Stromal cell of bone marrow (primary cell): ENCODE results near the gene SPTBN1.

Experiments used
- DNase-seq: peaks from one replicate; pipeline ENCODE4 v3.0.0-alpha.2; 2012; ENCODE audit warnings: low read depth

Gene SPTBN1

DNA sequence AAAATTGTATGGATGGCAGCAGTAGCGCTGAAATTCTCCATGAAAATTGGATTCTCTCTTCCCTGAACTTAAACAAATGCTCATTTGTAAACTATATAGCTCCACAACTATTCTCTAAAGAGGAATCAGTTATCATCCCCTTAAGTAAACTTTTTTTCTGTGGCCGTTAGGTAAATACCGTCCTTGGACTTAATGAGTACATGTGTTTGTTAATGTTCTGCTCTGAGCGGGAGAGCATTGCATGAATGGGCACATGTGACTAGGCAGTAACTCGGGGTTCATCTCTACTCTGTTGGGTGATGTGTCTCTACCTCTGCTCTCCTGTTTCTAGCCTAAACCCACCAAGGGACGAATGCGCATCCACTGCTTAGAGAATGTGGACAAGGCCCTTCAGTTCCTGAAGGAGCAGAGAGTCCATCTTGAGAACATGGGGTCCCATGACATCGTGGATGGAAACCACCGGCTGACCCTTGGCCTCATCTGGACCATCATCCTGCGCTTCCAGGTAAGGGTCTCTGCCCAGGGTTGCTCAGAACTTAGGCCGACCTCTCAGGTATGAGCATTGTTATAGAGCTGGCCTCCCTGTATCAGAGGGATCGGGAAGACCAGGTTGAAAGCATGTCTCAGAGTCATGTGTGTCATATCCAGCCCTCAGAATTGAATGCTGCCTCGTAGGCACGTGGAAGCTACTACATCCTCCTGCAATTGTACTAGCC is 155.9 kb downstream of the SPTBN1 start:
- no peak for DNase-seq

DNA sequence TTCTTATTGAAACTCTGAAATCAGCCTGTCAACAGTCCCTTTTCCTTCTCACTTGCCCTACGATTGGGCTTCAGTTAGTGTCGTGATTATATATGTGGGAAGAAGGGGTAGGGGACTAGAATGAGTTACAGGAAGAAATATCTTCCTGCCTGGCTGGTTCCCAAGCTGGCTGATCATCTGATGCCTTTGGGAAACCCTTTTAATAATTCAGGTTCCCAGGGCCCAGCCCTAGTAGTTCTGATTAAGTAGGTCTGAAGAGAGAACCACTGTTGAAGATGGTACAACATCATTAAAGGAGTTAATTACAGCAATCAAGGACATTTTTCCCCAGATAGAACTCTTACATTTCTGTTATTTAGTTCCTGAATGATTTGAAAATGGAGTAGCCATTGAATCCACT is 157.3 kb downstream of the SPTBN1 start:
- DNase-seq, result no peak

DNA sequence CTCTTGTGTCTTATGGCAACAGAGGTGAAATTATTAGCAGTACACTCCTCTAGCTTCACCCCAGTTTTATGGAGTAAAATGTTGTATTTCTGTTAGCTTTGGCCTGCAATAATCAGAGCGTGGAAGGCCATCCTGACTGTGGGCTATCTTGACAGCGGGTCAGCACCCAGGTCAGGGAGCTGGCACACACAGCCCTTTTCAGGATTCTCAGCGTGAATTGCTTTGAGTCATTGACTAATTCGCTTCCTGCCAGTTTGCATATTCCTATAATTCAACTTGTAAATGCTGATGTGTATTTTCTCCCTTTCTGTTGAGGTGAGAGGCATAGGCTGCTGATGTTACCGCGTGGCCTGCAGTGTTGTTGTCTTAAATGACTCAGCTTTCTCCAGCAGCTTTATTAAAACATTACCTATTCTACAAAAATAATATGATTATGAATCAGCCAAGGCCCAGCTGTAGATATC is 157.7 kb downstream of the SPTBN1 start:
- no peak for DNase-seq

DNA sequence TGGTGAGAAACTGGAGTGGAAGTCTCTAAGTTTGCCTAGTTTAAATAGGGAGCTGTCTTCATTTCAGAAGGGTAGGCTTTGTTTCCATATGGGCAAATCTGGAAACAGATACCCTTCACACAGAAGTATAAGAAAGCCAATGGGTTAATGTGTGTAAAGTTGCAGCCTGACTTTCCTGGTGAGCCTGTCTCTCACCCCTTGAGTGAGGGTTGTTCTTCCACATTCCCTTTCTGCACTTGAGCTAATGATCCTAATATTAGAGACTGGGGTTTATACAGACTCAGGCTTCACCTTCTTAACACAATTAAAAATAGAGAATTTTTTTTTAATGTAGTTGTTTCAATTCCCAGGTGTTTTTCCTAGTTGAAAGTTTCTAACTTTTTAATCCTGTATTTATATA is 158.7 kb downstream of the SPTBN1 start:
- no peak for DNase-seq

DNA sequence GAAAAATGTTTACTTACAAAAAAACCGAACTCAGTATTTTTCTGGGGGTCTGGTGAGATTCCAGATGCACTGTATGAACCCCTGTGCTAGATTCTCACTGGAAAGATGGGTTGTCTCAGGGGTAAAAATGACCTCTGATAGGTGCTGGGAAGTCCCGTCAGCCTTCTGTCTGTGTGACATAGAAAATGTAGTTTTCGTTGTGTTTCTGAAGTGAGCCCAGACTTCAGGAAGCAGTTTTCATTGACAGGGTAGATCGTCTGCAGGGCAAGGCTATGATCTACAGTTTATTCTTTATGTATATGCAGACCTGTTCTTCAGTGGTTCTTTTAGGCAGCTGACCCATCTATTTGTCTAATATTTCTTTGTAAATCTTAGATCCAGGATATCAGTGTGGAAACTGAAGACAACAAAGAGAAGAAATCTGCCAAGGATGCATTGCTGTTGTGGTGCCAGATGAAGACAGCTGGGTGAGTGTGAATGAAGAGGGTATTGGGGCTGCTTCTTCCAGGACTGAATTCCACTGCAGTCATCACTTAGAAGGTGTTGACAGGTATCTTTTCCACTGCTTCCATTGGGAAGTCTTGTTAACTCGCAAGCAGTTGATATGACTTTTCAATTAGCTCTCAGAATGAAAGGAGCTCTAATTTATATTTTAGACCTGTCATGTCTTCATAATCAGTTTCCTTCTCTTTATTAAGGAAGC is 159.9 kb downstream of the SPTBN1 start:
- DNase-seq, result no peak

DNA sequence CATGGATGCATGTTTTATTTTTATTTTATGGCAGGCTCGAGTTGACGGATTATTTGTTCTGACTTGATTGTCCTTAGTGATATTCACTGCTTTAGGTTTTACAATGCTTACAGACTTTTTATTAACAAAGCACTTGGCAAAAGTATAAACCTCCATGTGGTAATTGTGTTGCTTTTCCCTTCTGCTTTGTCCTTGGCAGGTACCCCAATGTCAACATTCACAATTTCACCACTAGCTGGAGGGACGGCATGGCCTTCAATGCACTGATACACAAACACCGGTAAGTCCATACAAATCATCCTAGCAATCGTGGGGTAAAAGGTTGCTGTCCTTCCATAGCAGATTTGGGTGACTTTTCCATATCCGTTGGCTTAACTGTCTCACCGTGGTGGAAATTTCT is 161.3 kb downstream of the SPTBN1 start:
- DNase-seq, result no peak

DNA sequence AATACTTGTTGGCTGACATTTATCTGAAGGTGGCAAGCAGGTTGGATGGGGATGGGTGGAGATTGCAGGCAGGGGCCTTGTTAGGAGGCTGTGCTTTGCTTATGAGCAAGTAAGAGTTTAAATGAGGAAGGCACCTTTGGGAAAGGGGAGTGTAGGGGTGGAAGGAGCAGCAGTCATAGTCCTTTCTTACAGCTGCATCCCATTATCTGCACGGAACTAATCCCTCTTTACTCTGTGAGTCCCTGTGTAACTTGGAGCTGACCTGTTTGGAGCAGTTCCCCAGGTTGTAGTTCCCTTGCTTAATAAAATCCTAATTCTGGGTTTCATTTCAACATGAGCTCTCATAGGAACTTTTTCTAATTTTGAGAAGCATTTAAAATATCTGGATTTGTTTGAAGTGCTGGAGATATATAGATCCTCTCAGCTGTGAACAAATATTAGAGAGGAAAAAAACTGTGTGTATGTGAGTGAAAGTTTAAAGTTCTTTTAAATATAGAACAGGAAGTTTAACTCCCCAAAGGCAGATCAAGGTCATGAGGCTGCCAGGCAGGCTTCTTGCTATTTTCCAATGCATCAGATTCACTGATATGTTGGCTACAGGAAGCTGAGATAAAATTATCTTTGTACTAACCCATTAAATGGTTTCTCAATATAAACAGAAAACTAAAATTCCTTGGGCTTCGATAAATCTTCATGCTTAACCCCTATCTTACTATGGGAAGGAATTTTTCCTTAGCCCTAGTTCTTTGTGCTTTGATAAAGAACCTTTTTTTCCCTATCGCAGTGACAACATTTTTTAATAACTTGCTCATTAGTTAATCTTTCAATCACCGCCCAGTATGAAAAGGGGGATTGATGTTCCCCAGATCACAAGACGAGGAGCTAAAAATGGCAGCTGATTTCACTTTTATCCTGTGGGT is 162.8 kb downstream of the SPTBN1 start:
- DNase-seq, result no peak

DNA sequence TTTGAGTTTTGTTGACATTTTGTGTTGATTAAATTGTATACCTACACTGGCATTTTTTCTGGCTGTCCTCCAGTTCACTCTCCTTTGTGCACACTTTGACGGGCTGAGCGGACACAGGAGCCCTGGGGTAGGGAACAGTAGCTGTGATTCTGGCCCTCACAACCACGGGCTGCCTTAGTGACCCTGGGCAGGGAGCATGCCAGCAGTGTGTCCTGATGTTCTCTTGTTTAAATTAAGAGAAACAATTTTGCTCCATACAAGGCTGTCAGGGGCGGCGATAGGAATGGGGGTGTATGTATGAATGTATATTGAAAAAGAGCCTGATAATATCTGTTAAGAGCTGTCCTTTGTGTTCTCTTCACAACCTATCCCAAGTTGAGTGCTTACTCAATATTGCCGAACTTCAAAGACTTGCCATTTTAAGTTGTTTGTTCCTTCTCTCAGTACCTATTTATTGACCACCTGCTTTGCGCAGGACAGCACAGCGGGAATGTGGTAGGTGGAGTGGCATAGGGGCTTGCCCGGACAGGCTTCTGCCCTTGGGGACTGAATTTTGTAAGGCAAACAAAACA is 163.6 kb downstream of the SPTBN1 start:
- no peak for DNase-seq

DNA sequence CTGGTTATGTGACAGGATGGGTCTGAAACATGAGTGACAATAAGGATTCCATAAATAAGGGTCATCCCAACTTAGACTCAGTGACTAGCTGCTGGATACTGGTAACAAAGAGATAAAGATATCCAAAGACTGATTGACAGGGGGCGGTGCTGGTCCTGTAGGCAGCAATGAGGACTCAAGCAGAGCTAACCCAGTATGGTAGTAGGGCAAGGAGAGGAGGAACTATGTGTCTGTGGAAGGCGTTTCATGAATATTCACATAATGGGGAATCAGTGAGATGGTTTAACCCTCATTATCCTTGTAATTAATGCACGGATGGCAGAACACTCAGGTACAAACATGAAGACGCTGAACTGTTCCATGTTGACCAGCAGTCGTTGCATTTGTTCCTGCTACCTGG is 164.8 kb downstream of the SPTBN1 start:
- no peak for DNase-seq

DNA sequence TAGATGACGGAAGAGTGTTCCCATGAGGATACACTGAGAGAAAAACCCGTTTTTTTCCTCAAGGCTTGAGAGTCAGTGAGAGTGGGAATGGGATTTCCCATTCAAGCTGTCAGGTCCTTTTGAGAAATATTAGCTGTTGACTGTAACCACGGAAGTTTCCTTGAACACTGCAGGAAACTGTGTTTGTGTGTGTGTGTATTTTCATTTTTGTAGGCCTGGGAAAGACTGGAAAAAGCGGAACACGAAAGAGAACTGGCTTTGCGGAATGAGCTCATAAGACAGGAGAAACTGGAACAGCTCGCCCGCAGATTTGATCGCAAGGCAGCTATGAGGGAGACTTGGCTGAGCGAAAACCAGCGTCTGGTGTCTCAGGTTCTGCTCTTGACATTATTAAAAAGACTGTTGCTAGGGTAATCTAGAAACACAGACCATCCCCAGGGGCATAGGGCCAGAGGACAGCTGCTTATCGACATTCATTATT is 168.5 kb downstream of the SPTBN1 start:
- no peak for DNase-seq

DNA sequence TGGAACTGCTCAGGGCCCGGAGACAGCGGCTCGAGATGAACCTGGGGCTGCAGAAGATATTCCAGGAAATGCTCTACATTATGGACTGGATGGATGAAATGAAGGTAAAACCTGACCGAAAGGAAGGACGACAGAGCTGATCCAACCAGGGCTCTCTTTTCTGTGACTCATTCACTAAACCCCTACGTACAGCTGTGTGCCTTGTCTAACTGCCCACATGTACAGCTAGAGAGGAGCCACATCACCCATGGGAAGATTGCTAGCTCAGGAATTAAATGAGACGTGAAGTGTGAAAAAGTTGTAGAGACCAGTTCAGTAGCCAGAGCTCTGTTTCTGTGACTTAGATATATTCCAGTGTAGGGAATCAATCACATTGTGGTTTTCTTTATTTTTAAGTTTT is 170.0 kb downstream of the SPTBN1 start:
- DNase-seq, result no peak

DNA sequence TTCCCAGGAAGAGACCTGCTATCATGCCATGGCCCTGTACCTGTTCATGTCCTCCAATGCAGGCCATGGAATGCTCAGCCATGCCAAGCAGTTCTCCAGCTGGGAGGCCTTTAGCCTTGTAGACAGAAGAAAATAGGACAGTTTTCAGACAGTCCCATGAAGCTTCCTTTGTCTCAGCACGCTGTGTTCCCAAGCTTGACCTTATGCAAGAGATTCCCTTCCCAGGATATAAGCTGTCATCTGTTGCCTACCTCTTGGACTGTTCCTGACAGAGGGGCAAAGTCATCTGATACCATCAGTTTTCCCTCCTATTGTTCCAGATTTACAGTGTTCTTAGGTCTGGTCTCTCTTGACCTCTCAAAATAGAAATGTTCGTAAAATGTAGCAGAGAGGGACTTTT is 170.8 kb downstream of the SPTBN1 start:
- DNase-seq, result no peak

DNA sequence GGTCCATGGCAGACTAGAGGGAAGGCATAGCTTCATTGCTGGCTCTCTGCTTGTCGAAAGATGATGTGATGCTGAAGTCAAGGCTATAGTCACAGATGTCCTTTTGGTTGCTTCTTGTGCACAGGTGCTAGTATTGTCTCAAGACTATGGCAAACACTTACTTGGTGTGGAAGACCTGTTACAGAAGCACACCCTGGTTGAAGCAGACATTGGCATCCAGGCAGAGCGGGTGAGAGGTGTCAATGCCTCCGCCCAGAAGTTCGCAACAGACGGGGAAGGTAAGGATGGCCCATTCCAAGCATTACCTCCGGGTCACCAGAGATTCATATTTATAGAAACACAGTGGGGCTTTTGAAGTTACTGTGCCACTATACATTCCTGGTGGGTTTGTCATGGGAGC is 171.8 kb downstream of the SPTBN1 start:
- no peak for DNase-seq

DNA sequence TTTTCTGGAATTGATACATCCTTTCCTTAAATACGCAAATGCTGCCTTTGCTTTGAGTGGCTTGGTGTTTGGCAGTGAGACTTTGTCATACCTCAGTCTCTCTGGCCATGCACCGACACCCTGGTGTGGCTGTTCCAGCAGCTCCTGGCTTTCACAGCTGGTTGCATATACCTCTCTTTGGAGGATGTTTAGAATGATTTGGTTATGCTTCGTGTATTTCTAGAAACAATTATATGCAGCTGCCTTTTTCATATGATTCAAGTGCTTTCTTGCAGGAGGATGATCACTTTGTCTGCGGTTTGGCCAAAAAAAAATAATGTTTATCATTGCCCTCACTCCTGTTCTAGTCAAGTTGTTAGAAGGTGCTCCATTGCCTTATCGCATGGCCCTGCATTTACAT is 172.3 kb downstream of the SPTBN1 start:
- DNase-seq, result no peak

DNA sequence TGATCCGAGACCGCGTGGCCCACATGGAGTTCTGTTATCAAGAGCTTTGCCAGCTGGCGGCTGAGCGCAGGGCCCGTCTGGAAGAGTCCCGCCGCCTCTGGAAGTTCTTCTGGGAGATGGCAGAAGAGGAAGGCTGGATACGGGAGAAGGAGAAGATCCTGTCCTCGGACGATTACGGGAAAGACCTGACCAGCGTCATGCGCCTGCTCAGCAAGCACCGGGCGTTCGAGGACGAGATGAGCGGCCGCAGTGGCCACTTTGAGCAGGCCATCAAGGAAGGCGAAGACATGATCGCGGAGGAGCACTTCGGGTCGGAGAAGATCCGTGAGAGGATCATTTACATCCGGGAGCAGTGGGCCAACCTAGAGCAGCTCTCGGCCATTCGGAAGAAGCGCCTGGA is 172.8 kb downstream of the SPTBN1 start:
- no peak for DNase-seq

DNA sequence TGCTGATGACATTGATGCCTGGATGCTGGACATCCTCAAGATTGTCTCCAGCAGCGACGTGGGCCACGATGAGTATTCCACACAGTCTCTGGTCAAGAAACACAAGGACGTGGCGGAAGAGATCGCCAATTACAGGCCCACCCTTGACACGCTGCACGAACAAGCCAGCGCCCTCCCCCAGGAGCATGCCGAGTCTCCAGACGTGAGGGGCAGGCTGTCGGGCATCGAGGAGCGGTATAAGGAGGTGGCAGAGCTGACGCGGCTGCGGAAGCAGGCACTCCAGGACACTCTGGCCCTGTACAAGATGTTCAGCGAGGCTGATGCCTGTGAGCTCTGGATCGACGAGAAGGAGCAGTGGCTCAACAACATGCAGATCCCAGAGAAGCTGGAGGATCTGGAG is 173.3 kb downstream of the SPTBN1 start:
- DNase-seq, result no peak

DNA sequence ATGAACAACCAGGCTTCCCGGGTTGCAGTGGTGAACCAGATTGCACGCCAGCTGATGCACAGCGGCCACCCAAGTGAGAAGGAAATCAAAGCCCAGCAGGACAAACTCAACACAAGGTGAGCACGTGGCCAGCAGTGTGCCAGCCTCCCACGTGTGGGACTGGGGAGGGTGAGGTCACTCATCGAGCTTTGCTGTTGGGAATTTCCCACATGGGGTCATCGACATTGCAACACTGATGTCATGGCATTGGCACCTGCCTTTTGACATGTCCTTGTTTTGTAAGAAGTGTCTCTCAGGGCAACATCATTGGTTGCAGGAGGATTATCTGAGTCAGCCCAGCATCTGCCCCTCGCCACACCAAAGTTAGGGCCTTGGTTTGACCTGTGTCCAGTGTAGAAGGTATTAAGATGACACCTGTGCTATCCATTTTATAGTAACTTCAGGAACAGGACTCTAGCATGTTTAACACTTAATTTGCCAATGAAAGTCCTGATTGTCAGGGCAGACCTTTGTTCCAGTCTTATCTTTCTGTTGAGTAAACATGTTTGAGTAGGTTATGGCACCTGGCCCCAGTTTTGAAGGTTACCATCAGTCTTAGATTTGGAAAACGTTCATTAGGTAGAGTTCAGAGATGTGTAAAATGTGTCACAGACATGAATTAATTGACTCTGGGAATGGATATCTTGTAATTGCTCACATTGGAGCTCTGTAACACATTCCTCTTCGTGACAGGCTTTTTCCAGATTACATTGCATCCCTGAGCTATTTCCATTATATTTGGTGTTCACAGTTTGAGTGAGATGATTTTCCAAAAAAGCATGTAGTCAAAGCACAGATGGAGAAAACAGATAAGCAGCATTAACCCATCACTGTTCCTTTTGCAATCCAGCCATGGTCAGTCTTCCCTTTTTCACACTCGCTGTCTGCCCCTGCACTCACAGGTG is 174.1 kb downstream of the SPTBN1 start:
- DNase-seq, result no peak

DNA sequence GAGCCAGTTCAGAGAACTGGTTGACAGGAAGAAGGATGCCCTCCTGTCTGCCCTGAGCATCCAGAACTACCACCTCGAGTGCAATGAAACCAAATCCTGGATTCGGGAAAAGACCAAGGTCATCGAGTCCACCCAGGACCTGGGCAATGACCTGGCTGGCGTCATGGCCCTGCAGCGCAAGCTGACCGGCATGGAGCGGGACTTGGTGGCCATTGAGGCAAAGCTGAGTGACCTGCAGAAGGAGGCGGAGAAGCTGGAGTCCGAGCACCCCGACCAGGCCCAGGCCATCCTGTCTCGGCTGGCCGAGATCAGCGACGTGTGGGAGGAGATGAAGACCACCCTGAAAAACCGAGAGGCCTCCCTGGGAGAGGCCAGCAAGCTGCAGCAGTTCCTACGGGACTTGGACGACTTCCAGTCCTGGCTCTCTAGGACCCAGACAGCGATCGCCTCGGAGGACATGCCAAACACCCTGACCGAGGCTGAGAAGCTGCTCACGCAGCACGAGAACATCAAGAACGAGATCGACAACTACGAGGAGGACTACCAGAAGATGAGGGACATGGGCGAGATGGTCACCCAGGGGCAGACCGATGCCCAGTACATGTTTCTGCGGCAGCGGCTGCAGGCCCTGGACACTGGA is 174.9 kb downstream of the SPTBN1 start:
- no peak for DNase-seq

DNA sequence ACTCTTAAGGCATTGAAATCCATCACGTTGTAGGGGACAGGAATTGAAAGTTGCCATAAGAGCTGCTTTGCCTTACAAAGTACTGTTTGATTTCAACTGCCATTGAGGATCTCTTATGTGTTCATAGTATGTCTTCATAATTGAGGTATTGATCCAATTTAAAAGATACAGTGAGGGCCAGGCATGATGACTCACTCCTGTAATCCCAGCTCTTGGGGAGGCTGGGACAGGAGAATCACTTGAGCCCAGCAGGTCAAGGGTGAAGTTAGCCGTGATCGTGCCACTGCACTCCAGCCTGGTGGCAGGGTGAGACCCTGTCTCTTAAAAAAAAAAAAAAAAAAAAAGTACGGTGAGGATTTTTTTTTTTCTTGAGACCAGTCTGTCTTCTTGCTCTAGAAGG is 175.6 kb downstream of the SPTBN1 start:
- no peak for DNase-seq
